Measurements from ENCODE around the gene C1orf105.
A peak's percentile ranks its signal among the peaks of the same experiment; 100 is the strongest.

Gene C1orf105

DNA sequence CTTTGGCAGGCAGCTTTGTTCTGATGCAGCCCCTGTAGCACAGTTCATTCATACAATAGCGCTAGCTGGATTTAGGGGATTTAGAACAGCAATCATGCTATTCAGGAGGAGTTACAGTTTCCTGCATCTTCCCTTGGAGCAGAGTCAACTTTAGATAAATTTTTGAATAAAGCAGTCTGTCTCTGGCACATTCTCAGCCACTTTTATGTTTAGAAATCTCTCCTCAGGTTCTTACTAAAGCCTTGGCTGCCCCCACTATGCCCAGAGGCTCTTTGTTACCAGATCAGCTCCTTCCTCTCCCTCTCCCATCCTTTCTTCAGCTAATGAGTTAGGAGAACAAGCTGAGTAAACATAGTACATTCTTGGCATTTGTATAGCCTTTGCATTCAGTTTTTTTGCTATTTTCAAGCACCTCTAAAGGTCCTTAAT is 40.4 kb downstream of the C1orf105 start:
- no peak for DNase-seq

DNA sequence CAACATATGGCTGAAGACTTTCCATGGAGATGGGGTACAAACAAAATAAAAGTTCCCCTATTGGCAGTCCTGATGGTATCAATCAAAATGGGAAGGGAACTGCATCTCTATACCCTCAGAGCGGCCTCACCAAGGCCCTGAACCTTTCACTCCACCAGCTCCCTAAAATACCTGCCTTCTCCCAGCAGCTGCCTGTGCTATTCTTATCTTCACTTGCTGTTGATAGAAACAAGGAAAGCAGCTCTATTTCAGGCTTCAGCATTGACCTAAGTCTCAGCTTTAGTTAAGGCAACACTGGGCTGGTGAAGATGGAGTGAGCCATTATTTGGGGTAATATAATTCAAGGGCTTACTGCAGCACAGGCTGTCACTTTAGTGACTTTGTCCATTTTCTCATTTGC is 45.1 kb downstream of the C1orf105 start:
- DNase-seq = no peak

DNA sequence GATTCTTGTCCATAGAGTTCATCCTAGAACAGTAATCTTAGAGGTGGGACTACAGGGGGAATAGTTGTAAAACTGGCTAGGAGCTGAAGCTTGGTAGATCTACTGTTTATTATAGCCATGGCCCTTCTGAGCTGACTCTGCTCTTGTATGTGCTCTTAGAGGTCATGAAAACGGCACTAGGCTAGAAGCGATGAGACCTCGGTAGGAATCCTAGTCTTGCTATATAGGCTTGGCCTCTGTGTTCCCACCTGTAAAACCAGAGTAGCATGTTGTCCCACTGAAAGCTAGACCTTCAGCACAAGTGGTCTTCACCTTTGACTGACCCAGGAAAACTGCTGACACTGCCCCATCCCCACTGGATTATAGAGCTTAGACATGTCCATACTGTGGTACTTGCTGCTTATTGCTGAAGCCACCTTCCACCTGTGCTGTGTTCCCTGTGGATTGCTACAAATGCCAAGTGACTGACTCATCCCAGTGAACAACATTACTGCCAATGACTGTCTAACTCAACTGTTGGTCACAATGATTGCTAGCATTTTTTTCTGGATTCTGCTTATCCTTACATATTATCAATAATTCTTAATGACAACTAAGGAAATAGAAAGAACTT is 46.4 kb downstream of the C1orf105 start:
- DNase-seq = no peak

DNA sequence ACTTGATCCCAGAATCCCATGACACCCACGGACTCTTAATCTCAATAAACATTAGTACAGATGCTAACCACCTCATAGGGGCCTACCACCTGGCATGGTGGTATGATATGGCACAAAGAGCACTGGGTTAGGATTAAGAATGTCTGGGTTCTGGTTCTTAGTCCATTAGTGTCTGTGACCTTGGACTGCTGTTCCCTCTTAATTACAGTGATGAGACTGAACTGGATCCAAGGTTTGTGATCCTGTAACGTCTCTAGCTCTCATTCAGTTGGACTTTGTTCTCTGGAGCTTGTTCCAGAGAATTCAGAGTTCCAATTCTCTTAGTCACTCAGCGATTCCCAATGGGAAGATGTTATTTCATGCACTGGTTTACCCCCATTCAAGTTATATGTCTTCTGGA is 47.0 kb downstream of the C1orf105 start:
- no peak for DNase-seq

DNA sequence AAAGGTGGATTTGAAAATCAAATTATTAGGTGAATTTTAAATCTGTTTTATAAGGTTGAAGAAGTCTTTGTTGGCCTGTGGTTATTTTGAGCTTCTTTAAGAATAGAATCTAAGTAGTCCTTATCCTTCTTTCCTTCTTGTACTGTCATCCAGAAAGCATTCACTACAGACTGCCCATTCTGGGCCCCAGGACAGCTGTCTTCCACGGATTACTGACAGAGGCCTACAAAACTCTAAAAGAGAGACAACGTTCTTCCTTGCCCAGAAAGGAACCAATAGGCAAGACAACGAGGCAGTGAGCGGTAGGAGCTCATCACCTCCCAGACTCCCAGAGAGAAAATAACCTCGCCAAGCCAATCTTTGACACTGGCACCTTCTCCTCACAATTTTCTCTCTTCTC is 47.8 kb downstream of the C1orf105 start:
- no peak for DNase-seq

DNA sequence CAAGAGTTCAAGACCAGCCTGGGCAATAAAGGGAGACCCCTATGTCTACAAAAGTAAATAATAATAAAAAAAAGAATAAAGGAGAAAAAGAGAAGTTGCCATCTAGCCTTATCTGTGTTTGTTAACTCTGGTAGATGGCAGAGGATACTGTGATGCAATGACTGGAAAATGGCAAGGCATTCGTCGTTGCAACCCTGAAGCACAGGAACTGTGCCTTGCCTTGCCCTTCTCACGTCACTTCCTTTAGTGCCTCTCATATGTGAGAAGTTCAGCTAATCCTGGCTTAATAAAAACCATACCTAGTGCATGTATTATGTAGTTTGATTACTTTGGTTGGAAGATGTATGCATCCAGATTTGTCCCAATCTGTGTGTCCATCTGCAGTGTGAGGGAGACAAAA is 49.2 kb downstream of the C1orf105 start:
- peak; percentile 51 for DNase-seq

DNA sequence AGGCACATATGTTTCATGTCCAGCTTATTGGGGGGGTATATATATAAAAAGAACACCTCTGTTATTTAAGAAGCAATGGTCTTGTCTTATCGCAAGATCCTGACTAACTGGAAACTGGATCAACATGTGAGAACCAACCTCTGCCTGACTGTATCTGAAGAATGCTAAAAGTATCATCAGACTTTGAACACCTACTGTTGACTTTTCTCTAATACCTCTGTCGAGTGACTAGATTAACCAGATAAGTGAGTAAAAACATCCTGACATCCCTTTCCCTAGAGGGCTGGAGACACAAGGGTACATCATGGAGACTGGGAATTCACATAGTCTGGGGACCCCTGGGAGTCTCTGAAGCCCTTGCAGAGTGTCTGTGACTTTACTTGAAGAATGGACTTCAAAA is 49.7 kb downstream of the C1orf105 start:
- no peak for DNase-seq

DNA sequence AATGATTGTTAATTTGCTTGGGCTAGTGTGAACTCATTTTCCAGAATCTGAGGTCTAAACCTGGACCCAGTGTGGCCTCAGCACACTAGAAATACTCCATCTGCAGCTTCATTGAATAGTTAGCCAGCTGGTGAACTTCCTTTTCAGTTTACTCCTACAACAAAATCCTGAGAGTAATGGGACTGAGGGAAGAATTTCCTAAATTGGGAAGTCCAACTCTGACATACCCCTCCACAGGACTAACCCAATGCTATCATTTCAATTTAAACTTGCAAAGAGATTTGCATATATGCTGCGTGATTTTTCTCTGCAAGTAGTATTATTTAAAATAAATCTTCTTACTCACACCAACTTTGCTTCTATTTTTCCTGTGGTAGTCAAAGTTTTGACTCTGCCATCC is 51.2 kb downstream of the C1orf105 start:
- DNase-seq = no peak

DNA sequence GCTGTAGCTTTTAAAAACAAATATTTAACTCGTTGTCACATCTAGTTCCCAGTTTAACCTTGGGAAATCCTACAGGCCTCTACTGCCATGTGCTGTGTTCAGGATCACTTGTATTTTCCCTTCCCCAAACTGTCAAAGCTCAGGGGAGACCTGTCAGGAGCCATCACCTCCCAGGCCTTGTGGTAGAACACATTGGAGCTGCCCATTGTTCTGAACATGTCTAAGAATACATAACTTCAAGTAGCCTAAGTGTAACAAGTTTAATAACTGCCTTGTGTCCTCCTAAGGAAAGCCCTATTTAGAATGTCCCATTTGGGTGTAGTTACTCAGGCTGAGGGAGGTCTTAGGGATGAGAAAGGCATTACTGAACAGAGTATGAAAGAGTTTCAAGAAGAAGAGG is 52.0 kb downstream of the C1orf105 start:
- DNase-seq = no peak

DNA sequence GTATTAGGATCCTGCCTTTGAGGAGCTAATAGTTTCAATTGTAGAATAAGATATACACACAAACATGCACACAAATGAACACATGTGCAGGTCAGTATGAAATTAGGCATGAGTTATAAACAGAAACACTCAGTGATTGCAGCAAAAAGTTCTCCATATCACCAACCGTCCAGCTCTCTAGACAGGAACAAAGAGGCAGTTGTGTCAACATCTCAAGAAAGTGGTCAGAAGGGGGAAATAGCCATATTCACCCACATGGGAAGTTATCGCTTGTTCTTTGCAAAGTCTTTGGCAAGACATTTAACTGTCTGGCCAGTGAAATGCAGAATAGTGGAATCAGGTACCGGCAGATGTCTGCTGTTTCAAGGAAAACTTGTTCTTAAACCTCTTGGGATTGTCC is 52.8 kb downstream of the C1orf105 start:
- peak; percentile 82 for DNase-seq

DNA sequence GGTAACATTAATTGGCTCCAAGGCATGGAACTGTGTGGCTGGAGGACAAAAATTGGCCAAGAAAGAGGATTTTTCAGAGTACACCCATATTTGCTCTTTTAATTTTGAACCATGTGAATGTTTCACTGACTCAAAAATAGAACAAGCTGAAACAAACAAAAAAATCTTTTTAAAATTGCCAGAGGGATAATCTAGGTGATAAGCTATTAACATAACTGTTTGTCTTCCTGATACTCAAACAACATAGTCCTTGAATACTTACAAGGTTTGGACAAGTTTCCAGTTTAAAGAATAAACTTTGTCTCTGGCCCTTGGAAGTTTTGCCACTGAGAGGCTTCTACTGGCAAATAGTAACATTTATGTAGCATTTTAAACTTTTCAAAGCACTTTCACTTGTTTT is 53.4 kb downstream of the C1orf105 start:
- DNase-seq = no peak

DNA sequence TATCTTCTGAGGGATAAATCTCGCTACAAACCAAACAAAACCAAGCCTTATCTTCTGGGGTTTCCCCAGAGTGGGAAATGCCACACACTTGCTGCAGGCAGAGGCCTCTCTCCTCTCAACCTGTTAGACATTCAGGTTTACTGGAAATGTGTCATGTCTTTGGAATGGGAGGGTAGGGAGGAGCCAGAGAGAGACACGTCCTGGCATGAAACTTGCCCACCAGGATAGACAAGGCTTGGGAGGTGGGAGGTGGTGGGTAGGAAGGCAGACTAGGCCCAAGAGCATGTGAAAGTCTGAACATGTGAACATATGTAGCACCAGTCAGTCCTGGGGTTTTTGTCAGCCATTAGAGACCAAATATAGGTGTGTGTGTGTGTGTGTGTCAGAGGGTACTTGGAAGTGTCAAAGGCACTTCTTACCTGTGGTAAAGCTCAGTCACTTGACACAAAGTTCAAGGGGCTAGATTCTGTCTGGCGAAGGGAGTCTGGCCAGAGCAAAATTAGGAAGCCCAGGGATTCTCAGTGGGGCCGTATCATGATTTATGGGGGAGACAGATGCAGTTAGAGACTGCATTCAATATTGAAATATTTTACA is 55.8 kb downstream of the C1orf105 start:
- no peak for DNase-seq

DNA sequence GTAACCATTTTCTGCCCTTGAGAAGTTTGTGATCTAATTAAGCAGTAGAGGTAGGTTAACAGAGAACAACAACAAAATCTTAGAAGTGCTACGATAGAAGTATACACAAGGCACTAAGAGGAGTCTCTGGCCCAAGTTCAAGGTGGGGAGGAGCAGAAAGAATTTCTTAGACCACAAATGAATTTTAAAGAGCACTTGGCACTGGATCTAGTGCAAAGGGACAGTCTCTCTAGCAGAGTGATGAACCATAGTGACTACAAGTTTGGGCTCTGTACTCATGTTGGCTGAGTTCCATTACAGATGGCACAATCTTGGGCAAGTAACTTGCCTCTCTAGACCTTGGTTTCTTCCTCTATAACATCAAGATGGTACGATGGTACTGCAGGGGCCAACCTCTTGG is 56.7 kb downstream of the C1orf105 start:
- DNase-seq = no peak

DNA sequence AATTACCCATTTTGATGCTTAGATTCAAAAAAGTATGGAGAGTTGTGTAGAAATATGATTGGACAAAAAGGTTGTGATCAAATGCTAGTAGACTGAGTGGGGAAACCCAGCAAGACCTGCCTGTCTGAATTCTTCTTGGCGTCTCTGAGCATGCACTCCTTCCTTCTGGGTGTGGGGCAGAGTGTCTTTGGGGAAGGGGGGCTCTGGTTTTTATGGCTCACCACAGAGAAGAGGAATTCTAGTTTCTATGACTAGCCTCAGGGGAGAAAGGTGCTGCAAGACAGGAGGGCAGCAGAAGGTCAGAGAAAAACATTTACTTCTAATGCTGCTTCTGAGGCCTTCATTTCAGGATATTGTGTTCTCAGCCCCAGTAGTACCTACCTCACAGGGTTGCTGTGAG is 57.3 kb downstream of the C1orf105 start:
- no peak for DNase-seq

DNA sequence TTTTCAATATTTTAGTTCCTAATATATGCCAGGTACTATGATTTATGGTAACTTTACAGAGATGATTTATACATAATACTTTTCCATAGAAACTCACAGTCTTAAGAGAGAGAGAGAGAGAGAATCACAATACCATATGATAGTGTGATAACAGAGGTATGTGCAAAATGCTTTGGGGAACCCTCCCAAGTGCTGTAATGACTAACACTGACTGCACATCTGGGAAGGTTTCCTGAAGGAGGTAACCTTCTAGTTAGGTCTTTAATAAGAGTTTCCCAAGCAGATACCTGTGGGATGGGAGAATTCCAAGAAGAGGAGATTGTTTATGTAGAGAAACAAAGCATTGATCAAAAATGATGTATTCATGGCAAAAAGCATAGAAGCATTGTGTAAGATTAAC is 58.0 kb downstream of the C1orf105 start:
- DNase-seq = no peak

DNA sequence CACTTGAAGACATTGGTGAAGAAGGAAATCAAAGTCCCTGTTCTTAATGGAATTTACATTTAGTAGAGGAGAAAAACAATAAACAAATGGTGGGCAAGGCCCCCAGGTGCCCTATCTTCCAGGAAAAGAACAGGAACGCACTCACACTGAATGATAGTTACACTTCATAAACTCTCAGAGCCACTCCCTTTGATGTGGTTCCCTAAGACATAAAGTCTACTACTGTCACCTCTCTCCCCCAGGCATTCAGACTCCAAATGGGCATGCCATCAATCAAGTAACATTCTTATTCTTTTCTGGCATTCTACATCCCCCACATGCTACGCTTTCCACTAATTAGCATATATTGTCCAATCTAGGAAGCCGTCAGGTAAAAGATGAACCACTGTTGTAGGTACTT is 59.9 kb downstream of the C1orf105 start:
- DNase-seq = no peak

DNA sequence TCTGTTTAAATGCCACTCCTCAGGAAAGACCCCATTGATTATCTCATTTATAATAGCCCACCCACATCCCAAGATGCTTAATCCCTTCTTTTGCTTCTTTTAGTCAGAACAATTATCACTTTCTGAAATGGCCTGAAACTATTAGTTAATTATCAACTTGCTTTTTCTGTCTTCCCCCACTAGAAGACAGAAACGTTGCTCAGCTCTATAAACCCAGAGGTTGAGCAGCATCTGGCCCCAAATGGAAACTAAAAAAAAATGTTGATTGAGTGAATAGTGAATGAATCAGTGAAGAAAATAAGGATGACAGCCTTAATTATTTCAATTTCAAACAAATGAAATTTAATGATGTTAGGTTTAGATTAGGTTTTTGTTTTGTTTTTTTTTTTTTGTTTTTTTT is 61.6 kb downstream of the C1orf105 start:
- DNase-seq = no peak

DNA sequence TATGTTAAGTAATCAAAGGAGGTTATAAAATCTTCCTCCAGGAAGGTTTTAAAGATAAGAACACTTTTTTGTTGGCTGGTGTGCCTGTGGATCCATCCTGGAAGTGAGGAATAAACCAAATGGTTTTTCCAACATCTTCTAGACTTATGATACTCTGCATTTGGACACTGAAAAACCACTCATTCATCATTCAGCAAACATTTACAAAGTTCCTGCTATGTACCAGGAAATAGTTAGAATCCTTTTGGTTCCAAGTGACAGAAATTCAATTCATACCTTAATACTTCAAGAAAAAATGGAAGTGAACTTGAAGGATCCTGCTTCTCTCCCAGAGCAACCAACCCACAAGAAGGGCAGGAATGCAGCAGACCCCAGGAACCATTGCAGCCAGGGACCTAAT is 63.0 kb downstream of the C1orf105 start:
- DNase-seq = no peak

DNA sequence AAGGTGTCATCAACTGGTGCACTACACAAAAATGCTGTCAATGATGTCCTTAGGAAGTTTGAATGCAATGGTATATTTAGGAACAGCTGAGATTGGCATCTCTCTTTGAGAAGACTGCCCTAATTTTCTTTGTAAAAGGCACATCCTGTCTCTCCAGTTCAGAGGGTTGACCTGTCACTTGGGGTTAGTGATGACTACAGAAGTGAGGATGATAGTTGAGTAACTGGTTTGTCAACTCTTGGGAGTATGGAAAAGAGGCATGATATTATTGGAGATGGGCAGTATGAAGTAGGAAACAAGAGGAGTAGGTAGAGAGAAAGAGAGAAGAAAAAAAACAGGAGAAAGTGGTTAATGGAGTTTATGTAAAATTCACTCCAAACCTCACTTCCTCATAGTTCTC is 63.8 kb downstream of the C1orf105 start:
- no peak for DNase-seq

DNA sequence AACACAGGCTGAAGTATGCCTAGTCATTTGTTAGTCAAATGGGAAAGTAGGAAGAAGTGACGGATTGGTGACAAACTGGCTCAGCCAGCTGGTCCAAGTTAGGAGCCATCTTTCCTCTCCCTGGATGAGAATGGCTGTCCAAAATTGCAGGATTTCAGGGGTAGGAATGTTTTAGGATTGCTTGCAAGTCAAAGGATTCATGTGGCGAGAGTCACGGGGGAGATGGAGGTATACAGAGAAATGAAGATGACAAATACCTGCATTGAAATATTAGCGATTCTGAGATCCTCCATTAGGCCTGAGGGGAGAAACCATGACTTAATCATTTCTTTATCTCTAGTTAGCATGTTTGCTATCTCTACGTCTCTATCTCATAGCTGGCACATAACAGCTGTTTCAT is 65.1 kb downstream of the C1orf105 start:
- DNase-seq = peak; percentile 39

DNA sequence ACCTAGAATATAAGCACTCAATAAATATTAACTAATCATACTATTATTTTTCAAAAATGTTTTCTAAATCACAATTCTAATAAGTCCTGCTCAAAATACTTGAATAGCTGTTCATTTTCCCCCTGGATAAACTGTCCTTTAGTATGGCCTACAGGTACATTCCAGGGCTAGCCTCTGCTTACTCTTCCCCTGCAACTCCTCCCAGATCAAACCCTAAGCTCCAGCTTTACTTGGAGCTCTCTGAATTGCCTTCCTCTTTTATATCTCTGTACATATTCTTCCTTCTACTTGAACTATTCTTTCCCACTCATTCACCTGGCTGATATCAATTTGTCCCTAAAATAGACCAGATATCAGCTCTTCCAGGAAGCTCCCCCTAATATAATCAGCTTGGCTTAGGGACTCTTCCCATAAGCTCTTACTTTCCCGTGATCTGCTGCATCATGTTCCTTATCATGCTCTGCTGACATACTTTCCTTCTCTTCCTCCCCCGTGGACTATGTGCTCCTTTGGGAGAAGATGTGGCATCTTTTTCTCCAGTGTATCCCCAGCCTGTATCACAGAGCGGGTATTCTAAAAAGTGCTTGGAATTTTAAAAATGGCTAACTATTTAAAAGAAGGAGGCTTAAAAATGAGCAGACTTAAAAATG is 66.4 kb downstream of the C1orf105 start:
- no peak for DNase-seq

DNA sequence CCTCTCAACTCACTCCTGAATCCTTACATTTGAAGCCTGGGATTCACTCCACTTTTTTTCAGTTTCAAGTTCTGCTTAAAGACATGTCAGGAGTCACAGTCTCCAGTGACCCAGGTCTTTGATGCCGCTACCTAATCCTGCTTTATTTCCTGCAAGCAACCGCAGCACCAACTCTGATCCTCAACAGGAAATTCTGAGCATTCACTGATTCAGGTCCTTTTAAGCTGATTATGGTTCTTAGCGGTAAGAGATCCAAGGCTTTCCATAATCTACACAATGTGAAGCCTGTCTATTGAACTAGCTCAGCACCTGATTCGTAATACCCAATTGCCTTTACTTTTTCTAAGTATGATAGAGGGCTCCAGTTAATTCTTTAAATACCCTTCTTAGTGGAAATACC is 67.1 kb downstream of the C1orf105 start:
- DNase-seq = no peak

DNA sequence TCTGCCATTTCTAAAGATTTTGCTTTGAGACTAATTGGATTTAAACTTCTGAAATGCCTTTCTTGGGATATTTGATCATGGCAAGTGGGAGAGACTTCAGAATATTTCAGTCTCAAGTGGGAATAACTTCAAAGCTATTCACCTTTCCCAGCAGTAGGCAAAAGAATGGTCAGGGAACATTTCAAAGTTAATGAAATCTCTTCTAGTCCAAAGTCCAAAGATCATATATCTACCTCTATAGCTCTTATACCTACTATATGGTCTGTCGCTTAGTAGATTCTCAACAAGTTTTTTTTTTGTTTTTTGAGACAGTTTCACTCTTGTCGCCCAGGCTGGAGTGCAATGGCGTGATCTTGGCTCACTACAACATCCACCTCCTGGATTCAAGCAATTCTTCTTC is 67.9 kb downstream of the C1orf105 start:
- no peak for DNase-seq

DNA sequence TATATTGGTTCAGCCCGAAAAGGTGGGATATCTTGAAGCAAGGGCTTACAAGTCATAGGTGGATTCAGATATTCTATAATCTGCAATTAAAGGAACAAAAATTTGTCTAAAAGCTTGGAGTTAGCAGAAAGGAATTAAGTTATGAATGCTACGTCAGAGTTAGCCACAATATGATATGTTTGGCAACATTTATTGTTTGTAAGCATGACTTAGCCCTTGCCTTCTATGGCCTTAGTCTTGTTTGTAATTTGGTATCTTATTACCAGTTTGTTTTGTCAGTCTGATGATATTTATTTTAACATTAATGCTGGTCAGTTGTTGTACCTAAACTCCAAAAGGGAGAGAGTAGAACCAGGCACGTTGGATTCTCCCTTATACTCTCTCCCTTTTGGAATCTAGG is 69.4 kb downstream of the C1orf105 start:
- DNase-seq = no peak

DNA sequence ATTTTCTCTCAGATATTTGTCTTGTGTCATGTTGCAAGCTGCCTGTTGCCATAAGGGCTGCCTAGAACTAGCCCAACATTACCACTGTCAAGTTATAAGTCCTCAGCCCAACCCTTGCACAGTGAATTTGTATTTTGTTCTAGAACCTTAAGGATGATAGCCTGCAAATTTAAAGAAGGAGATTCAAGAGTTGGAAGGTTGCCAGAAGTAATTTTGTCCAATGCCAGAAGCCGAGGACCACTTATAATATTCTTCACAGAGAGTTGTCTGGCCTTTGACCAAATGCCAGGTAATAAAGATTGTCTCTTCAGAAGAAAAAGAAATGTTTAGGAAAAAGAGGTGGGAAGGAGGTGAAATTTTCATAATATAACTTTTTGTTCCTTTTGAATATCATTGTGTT is 71.9 kb downstream of the C1orf105 start:
- DNase-seq = no peak
